B cell (primary cell): ENCODE data around the gene PNPLA5. TPM values are rescaled to one million over a fixed set of nuclear protein-coding genes. Genes with fewer than 3 reads are reported as not detected.

Source experiments
- ATAC-seq: fragments of 200-7000 bp; cut with Tn5 transposase; one replicate; pipeline ENCODE4 v1.10.0; 2021; ENCODE audit warnings: low read depth, mild to moderate bottlenecking, moderate number of reproducible peaks, moderate library complexity
- CTCF ChIA-PET: fragments of 350-600 bp; sonication (Branson Sonifier 250); formaldehyde crosslinking; loops from one replicate; lab custom pipeline; 2021; ENCODE audit warnings: antibody characterized with exemption, inconsistent platforms; lab: Charles Lee
- POLR2A ChIA-PET: fragments of 350-600 bp; sonication (Branson Sonifier 250); formaldehyde crosslinking; loops from one replicate; lab custom pipeline; 2021; ENCODE audit warnings: antibody characterized with exemption; lab: Charles Lee
- DNase-seq: peaks from one replicate; pipeline ENCODE4 v3.0.0; 2013
- H2AFZ ChIP-seq: 2 replicates; pipeline ENCODE4 v1.6.1; 2012; ENCODE audit warnings: mild to moderate bottlenecking, low read depth, low read length; ENCODE audit not compliant: insufficient read depth, poor library complexity, severe bottlenecking
- H3K27ac ChIP-seq, 2 donors: 1 replicate in 1 of 2; 2 replicates in 1 of 2; pipeline ENCODE4 v1.5.1; 2012 to 2013; ENCODE audit warnings: low read length in 2 of 2, mild to moderate bottlenecking in 2 of 2, moderate library complexity in 1 of 2
- H3K27me3 ChIP-seq, 4 experiments: fragments of 200-600 bp in 1 of 4; sonication (generic) in 1 of 4; replicated peaks in 1 of 4; 1 replicate in 2 of 4; 2 replicates in 2 of 4; pipeline versions ENCODE4 v1.6.1 to v1.7.0; 2013 to 2016; ENCODE audit warnings: low read length in 3 of 4, mild to moderate bottlenecking in 2 of 4, mixed read lengths in 1 of 4, moderate library complexity in 1 of 4; ENCODE audit not compliant: insufficient read depth in 4 of 4, control insufficient read depth in 3 of 4; ENCODE audit errors: control extremely low read depth in 1 of 4
- H3K36me3 ChIP-seq, 2 experiments: replicated peaks in 1 of 2; 1 replicate in 1 of 2; 2 replicates in 1 of 2; pipeline versions ENCODE4 v1.6.1 to v1.7.1; 2013; ENCODE audit warnings: low read length in 1 of 2; ENCODE audit not compliant: insufficient read depth in 2 of 2, control insufficient read depth in 1 of 2; ENCODE audit errors: control extremely low read depth in 1 of 2, extremely low read depth in 1 of 2
- H3K4me1 ChIP-seq, 2 donors: fragments of 200-600 bp in 1 of 2; sonication (generic) in 1 of 2; 1 replicate in 1 of 2; 2 replicates in 1 of 2; pipeline versions ENCODE4 v1.5.1 to v1.6.1; 2013 to 2017; ENCODE audit warnings: low read length in 2 of 2; ENCODE audit not compliant: control insufficient read depth in 2 of 2, insufficient read depth in 2 of 2
- H3K4me2 ChIP-seq: replicated peaks from 2 replicates; pipeline ENCODE3; 2012; ENCODE audit warnings: mild to moderate bottlenecking, low read depth, low read length; ENCODE audit not compliant: poor library complexity, severe bottlenecking
- H3K4me3 ChIP-seq, 5 experiments: fragments of 200-600 bp in 1 of 5; sonication (generic) in 1 of 5; 1 replicate in 3 of 5; 2 replicates in 2 of 5; pipeline versions ENCODE4 v1.5.1 to v1.7.0; 2011 to 2016; ENCODE audit warnings: low read length in 4 of 5, mild to moderate bottlenecking in 4 of 5, low read depth in 2 of 5, control low read depth in 1 of 5, moderate library complexity in 1 of 5; ENCODE audit not compliant: insufficient read depth in 1 of 5; ENCODE audit errors: control extremely low read depth in 1 of 5, extremely low read depth in 1 of 5
- H3K79me2 ChIP-seq: fragments of 200-600 bp; sonication (generic); one replicate; pipeline ENCODE4 v1.6.0; 2016; ENCODE audit warnings: low read length; ENCODE audit not compliant: control insufficient read depth, insufficient read depth
- H3K9ac ChIP-seq: fragments of 200-600 bp; sonication (generic); 2 replicates; pipeline ENCODE4 v1.6.1; 2017; ENCODE audit warnings: mild to moderate bottlenecking, low read length, moderate library complexity
- H3K9me3 ChIP-seq, 3 donors: one replicate each; pipeline versions ENCODE4 v1.6.1 to v1.7.1; 2013; ENCODE audit warnings: low read length in 2 of 3; ENCODE audit not compliant: control insufficient read depth in 2 of 3, insufficient read depth in 1 of 3; ENCODE audit errors: control extremely low read depth in 1 of 3
- H4K20me1 ChIP-seq: 2 replicates; pipeline ENCODE4 v1.6.0; 2012; ENCODE audit warnings: mild to moderate bottlenecking, low read length; ENCODE audit not compliant: insufficient read depth, control insufficient read depth, poor library complexity, severe bottlenecking
- H3K27ac Mint-ChIP-seq: one replicate; pipeline ENCODE4 v1.8.0; 2021; ENCODE audit warnings: mixed read lengths
- H3K27me3 Mint-ChIP-seq: one replicate; pipeline ENCODE4 v1.8.0; 2021; ENCODE audit warnings: mixed read lengths
- H3K4me1 Mint-ChIP-seq: one replicate; pipeline ENCODE4 v1.8.0; 2021; ENCODE audit warnings: mixed read lengths
- H3K4me3 Mint-ChIP-seq: one replicate; pipeline ENCODE4 v1.8.0; 2021; ENCODE audit warnings: mixed read lengths
- H3K9me3 Mint-ChIP-seq: one replicate; pipeline ENCODE4 v1.8.0; 2022; ENCODE audit warnings: mixed read lengths; ENCODE audit not compliant: insufficient read depth
- CTCF ChIP-seq: fragments of 200-600 bp; IDR thresholded peaks from one replicate; pipeline ENCODE4 v1.8.0; 2022; ENCODE audit warnings: antibody characterized with exemption, mild to moderate bottlenecking
- EZH2 ChIP-seq: IDR thresholded peaks from 2 replicates; pipeline ENCODE4 v1.6.1; 2012; ENCODE audit warnings: borderline replicate concordance, low read depth, mild to moderate bottlenecking, moderate library complexity, low read length; ENCODE audit not compliant: insufficient read depth, poor library complexity, severe bottlenecking
- WGBS: methylation state at CpG from one replicate; pipeline ENCODE4 v1.1.5; 2013; ENCODE audit warnings: missing lambda C conversion rate; ENCODE audit not compliant: insufficient coverage; 5-methylcytosine and 5-hydroxymethylcytosine counted together
- intact Hi-C: fragments of 100-400 bp; cut with micrococcal nuclease; formaldehyde crosslinking; loops from one replicate; pipeline ENCODE4 v1.10.0; 2022
- polyA plus RNA-seq: library from polyadenylated mRNA; depleted of rRNA; stranded (reverse); fragments of >200 nt; gene quantifications from 2 replicates; pipeline ENCODE4 v1.2.3, GENCODE V29; 2012
- total RNA-seq, 2 donors: library from RNA; stranded (reverse); fragments of 120-200 nt in 1 of 2; gene quantifications; 1 replicate in 1 of 2; 2 replicates in 1 of 2; pipeline versions ENCODE4 v1.2.3 to v1.2.4, GENCODE V29; 2013 to 2022

PNPLA5 gene
- total and polyA plus RNA-seq, 2 donors (not counting 1 experiment from before 2014, with no cell fraction given), result not detected

GRCh38 chr22:43855431-43855830, 36.4 kb downstream of the PNPLA5 start:
- H3K4me2 ChIP-seq, result no peak overlapping the region
- peaks cover 3% of the 10 kb centered on the region for H3K9me3 Mint-ChIP-seq
- H3K27me3 ChIP-seq, result peaks cover 0 to 20% (median 1%) of the 10 kb centered on the region in 4 experiments
- peaks cover 42% of the 10 kb centered on the region for H3K27me3 Mint-ChIP-seq
- no peak for TF ChIP-seq EZH2
- no peak for TF ChIP-seq CTCF
- H3K4me1 Mint-ChIP-seq, result no peaks in the 10 kb centered on the region
- H3K9ac ChIP-seq, result no peak overlapping the region
- peaks cover 0 to 25% (median 0%) of the 10 kb centered on the region in 3 donors for H3K9me3 ChIP-seq
- ATAC-seq, result no peak
- no peaks in the 10 kb centered on the region for H3K79me2 ChIP-seq
- POLR2A ChIA-PET, result no interaction called here
- no peaks in the 10 kb centered on the region for H4K20me1 ChIP-seq
- no peak overlapping the region for H3K27ac Mint-ChIP-seq
- intact Hi-C loops, result no loop called here
- no peak for DNase-seq
- no peaks in the 10 kb centered on the region for H3K36me3 ChIP-seq
- no peak overlapping the region for H3K27ac ChIP-seq
- 98% methylated on average over 4 of the region's 4 CpGs for WGBS
- no peak overlapping the region for H3K4me3 Mint-ChIP-seq
- H3K4me1 ChIP-seq, result no peaks in the 10 kb centered on the region
- no peak overlapping the region for H2AFZ ChIP-seq
- CTCF ChIA-PET, result no interaction called here
- H3K4me3 ChIP-seq, result no peak overlapping the region

- intact Hi-C loops, result no loop called here
- no peak overlapping the region for H3K4me2 ChIP-seq
- TF ChIP-seq CTCF (no peak), EZH2 (no peak)
- no peaks in the 10 kb centered on the region for H3K4me1 Mint-ChIP-seq
- 91% methylated on average over 13 of the region's 13 CpGs for WGBS
- no peak overlapping the region for H3K4me3 Mint-ChIP-seq
- no peak overlapping the region for H3K4me3 ChIP-seq
- H3K27ac ChIP-seq, result no peak overlapping the region
- peaks cover 0 to 14% (median 1%) of the 10 kb centered on the region in 4 experiments for H3K27me3 ChIP-seq
- ATAC-seq (no peak), DNase-seq (no peak)
- H3K79me2 ChIP-seq, result no peaks in the 10 kb centered on the region
- H4K20me1 ChIP-seq, result no peaks in the 10 kb centered on the region
- H3K36me3 ChIP-seq, result no peaks in the 10 kb centered on the region
- ChIA-PET POLR2A (no interaction called here), CTCF (no interaction called here)
- H3K27ac Mint-ChIP-seq, result no peak overlapping the region
- peaks cover 46% of the 10 kb centered on the region for H3K27me3 Mint-ChIP-seq
- H3K4me1 ChIP-seq, result no peaks in the 10 kb centered on the region
- peaks cover 0 to 25% (median 0%) of the 10 kb centered on the region in 3 donors for H3K9me3 ChIP-seq
- H3K9ac ChIP-seq, result no peak overlapping the region
- H3K9me3 Mint-ChIP-seq, result peaks cover 3% of the 10 kb centered on the region
- H2AFZ ChIP-seq, result no peak overlapping the region
Measured at GRCh38 chr22:43854786-43855271, 37.0 kb downstream of the PNPLA5 start.
